Fibroblast of the conjunctiva (primary cell): ENCODE data around the gene SOX5.
"Not testable (repeated sequence)": the region's sequence is repeated elsewhere in the genome, so short reads cannot be mapped to it uniquely, and the experiment has no call there.

Source experiments
- DNase-seq: peaks from one replicate; pipeline ENCODE4 v3.0.0-alpha.2; 2010; ENCODE audit warnings: low read depth

SOX5 gene

GRCh38 chr12:23753628-23754365, 195.7 kb downstream of the SOX5 start:
- DNase-seq, result no peak

- no peak for DNase-seq
Observed at GRCh38 chr12:23752245-23752644, 197.2 kb downstream of the SOX5 start.

GRCh38 chr12:23751641-23752040, 197.8 kb downstream of the SOX5 start:
- DNase-seq, result no peak

GRCh38 chr12:23750923-23751322, 198.5 kb downstream of the SOX5 start:
- DNase-seq, result no peak

GRCh38 chr12:23744696-23745095, 204.8 kb downstream of the SOX5 start:
- DNase-seq, result no peak

- no peak for DNase-seq
Observed at GRCh38 chr12:23742574-23742973, 206.9 kb downstream of the SOX5 start.

GRCh38 chr12:23731493-23731892, 218.0 kb downstream of the SOX5 start:
- no peak for DNase-seq

- DNase-seq, result no peak
Observed at GRCh38 chr12:23731035-23731434, 218.4 kb downstream of the SOX5 start.

- DNase-seq, result no peak
Observed at GRCh38 chr12:23729359-23729758, 220.1 kb downstream of the SOX5 start.

- no peak for DNase-seq
Observed at GRCh38 chr12:23726646-23727045, 222.8 kb downstream of the SOX5 start.

GRCh38 chr12:23722655-23723054, 226.8 kb downstream of the SOX5 start:
- DNase-seq, result no peak

GRCh38 chr12:23721268-23721667, 228.2 kb downstream of the SOX5 start:
- no peak for DNase-seq

GRCh38 chr12:23719493-23719892, 230.0 kb downstream of the SOX5 start:
- no peak for DNase-seq

GRCh38 chr12:23710361-23710760, 239.1 kb downstream of the SOX5 start:
- not testable (repeated sequence) for DNase-seq

GRCh38 chr12:23708185-23708837, 241.2 kb downstream of the SOX5 start:
- DNase-seq, result no peak

- no peak for DNase-seq
Observed at GRCh38 chr12:23707270-23707669, 242.2 kb downstream of the SOX5 start.

GRCh38 chr12:23704992-23705943, 244.2 kb downstream of the SOX5 start:
- no peak for DNase-seq

GRCh38 chr12:23703051-23703450, 246.4 kb downstream of the SOX5 start:
- no peak for DNase-seq

GRCh38 chr12:23699031-23699430, 250.4 kb downstream of the SOX5 start:
- no peak for DNase-seq

GRCh38 chr12:23694920-23695319, 254.6 kb downstream of the SOX5 start:
- no peak for DNase-seq

GRCh38 chr12:23694307-23694706, 255.2 kb downstream of the SOX5 start:
- no peak for DNase-seq

GRCh38 chr12:23687947-23688346, 261.5 kb downstream of the SOX5 start:
- no peak for DNase-seq

- DNase-seq, result no peak
Observed at GRCh38 chr12:23686095-23686494, 263.4 kb downstream of the SOX5 start.
